Stimulated activated CD8-positive, alpha-beta memory T cell treated with anti-CD3 and anti-CD28 coated beads, Interleukin-7, amount 100 ng/mL, for 24 hours (primary cell): ENCODE data around the gene IQGAP2.
"Not testable (repeated sequence)": the region's sequence is repeated elsewhere in the genome, so short reads cannot be mapped to it uniquely, and the experiment has no call there.

ENCODE experiments used
- DNase-seq: peaks from one replicate; pipeline ENCODE4 v3.0.0-alpha.2; 2020; ENCODE audit warnings: low read depth

IQGAP2 gene

GRCh38 chr5:76663573-76663972 is 260.5 kb downstream of the IQGAP2 start:
- DNase-seq: no peak

GRCh38 chr5:76664079-76664478 is 261.0 kb downstream of the IQGAP2 start:
- no peak for DNase-seq

- DNase-seq: no peak
Measured at GRCh38 chr5:76667495-76667894, 264.4 kb downstream of the IQGAP2 start.

- DNase-seq: no peak
Measured at GRCh38 chr5:76669245-76669644, 266.2 kb downstream of the IQGAP2 start.

GRCh38 chr5:76670508-76670907 is 267.4 kb downstream of the IQGAP2 start:
- no peak for DNase-seq

GRCh38 chr5:76672242-76672641 is 269.2 kb downstream of the IQGAP2 start:
- no peak for DNase-seq

GRCh38 chr5:76673125-76673524 is 270.0 kb downstream of the IQGAP2 start:
- no peak for DNase-seq

- DNase-seq: no peak
Measured at GRCh38 chr5:76674330-76675066, 271.4 kb downstream of the IQGAP2 start.

GRCh38 chr5:76675364-76675763 is 272.3 kb downstream of the IQGAP2 start:
- no peak for DNase-seq

GRCh38 chr5:76677849-76678472 is 274.9 kb downstream of the IQGAP2 start:
- no peak for DNase-seq

GRCh38 chr5:76679231-76679630 is 276.1 kb downstream of the IQGAP2 start:
- DNase-seq: no peak

- not testable (repeated sequence) for DNase-seq
Measured at GRCh38 chr5:76680826-76681225, 277.7 kb downstream of the IQGAP2 start.

- DNase-seq: no peak
Measured at GRCh38 chr5:76681287-76681686, 278.2 kb downstream of the IQGAP2 start.

GRCh38 chr5:76682387-76682786 is 279.3 kb downstream of the IQGAP2 start:
- no peak for DNase-seq

GRCh38 chr5:76683816-76684731 is 281.0 kb downstream of the IQGAP2 start:
- DNase-seq: no peak

GRCh38 chr5:76684756-76685519 is 281.9 kb downstream of the IQGAP2 start:
- no peak for DNase-seq

- DNase-seq: no peak
Measured at GRCh38 chr5:76685704-76686103, 282.6 kb downstream of the IQGAP2 start.

- no peak for DNase-seq
Measured at GRCh38 chr5:76688212-76688611, 285.1 kb downstream of the IQGAP2 start.

- DNase-seq: no peak
Measured at GRCh38 chr5:76688836-76689235, 285.8 kb downstream of the IQGAP2 start.

- DNase-seq: no peak
Measured at GRCh38 chr5:76689321-76690036, 286.4 kb downstream of the IQGAP2 start.

GRCh38 chr5:76690037-76690679 is 287.1 kb downstream of the IQGAP2 start:
- DNase-seq: no peak
